Ishikawa (cell line): ENCODE data around the gene TMEM244.

Source experiments
- CEBPB ChIP-seq: IDR thresholded peaks from 2 replicates; pipeline ENCODE4 v1.6.1; 2012
- CREB1 ChIP-seq: IDR thresholded peaks from 2 replicates; pipeline ENCODE4 v1.6.1; 2012; ENCODE audit warnings: low read depth
- EP300 ChIP-seq: IDR thresholded peaks from 2 replicates; pipeline ENCODE4 v1.6.1; 2012; ENCODE audit warnings: borderline replicate concordance
- NFIC ChIP-seq: IDR thresholded peaks from 2 replicates; pipeline ENCODE4 v1.6.1; 2012
- RAD21 ChIP-seq: IDR thresholded peaks from 2 replicates; pipeline ENCODE4 v1.6.1; 2012; ENCODE audit warnings: low read depth
- REST ChIP-seq: IDR thresholded peaks from 2 replicates; pipeline ENCODE4 v1.6.1; 2012; ENCODE audit warnings: low read depth, mild to moderate bottlenecking
- YY1 ChIP-seq: IDR thresholded peaks from 2 replicates; pipeline ENCODE4 v1.6.1; 2012; ENCODE audit warnings: low read depth
- TF ChIP-seq, protein P1 (sequence below): IDR thresholded peaks from 2 replicates; pipeline ENCODE4 v1.6.1; 2012

GRCh38 chr6:129872586-129872985, 11.5 kb upstream of the TMEM244 start:
- no peak for TF ChIP-seq CREB1
- no peak for TF ChIP-seq YY1
- TF ChIP-seq, protein P1, sequence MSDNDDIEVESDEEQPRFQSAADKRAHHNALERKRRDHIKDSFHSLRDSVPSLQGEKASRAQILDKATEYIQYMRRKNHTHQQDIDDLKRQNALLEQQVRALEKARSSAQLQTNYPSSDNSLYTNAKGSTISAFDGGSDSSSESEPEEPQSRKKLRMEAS, result no peak
- TF ChIP-seq RAD21, result no peak
- no peak for TF ChIP-seq NFIC
- no peak for TF ChIP-seq EP300
- TF ChIP-seq CEBPB, result no peak
- TF ChIP-seq REST, result no peak
